SK-N-SH (cell line): ENCODE results near the gene HMGB1. TPM values are rescaled to one million over a fixed set of nuclear protein-coding genes. Genes with fewer than 3 reads are reported as not detected.
A peak's percentile ranks its signal among the peaks of the same experiment; 100 is the strongest.

Experiments
- CTCF ChIA-PET: fragments of 300-600, 350-600 bp; formaldehyde crosslinking; extraction: SDS; loops from one replicate; lab custom pipeline; 2021; lab: Yijun Ruan, JAX
- POLR2A ChIA-PET: fragments of 350-600 bp; sonication (Branson Sonifier 250); formaldehyde crosslinking; extraction: SDS; loops from one replicate; lab custom pipeline; 2020; ENCODE audit warnings: antibody characterized with exemption, inconsistent platforms; lab: Yijun Ruan, JAX
- DNase-seq: peaks from one replicate; pipeline ENCODE4 v3.0.0; 2012
- H2AFZ ChIP-seq: fragments of 200-600 bp; sonication (generic); 2 replicates; pipeline ENCODE4 v1.8.1; 2016; ENCODE audit warnings: antibody characterized with exemption, mild to moderate bottlenecking, low read depth
- H3F3A ChIP-seq: fragments of 200-600 bp; sonication (generic); replicated peaks from 2 replicates; pipeline ENCODE3; 2016; ENCODE audit warnings: antibody characterized with exemption, mild to moderate bottlenecking; ENCODE audit not compliant: insufficient read depth
- H3K27ac ChIP-seq, 2 experiments: fragments of 200-500 bp in 1 of 2; fragments of 200-600 bp in 1 of 2; sonication (Bioruptor generic) in 1 of 2; sonication (generic), shearing (Covaris generic) in 1 of 2; 2 replicates each; pipeline versions ENCODE4 v1.5.1 to v1.6.1; 2014 to 2016; ENCODE audit warnings: low read depth in 2 of 2, inconsistent platforms in 1 of 2, low read length in 1 of 2, mild to moderate bottlenecking in 1 of 2, mixed read lengths in 1 of 2
- H3K27me3 ChIP-seq: fragments of 200-600 bp; sonication (generic), shearing (Covaris generic); 2 replicates; pipeline ENCODE4 v1.6.1; 2016; ENCODE audit warnings: mixed run types; ENCODE audit not compliant: insufficient read depth
- H3K36me3 ChIP-seq, 2 experiments: fragments of 200-500 bp in 1 of 2; fragments of 200-600 bp in 1 of 2; sonication (Bioruptor generic) in 1 of 2; sonication (generic) in 1 of 2; replicated peaks in 1 of 2; 2 replicates each; pipeline versions ENCODE3 to v1.5.1; 2014 to 2016; ENCODE audit warnings: low read length in 1 of 2, mild to moderate bottlenecking in 1 of 2; ENCODE audit not compliant: insufficient read depth in 2 of 2, control insufficient read depth in 1 of 2
- H3K4me1 ChIP-seq, 2 experiments: fragments of 200-500 bp in 1 of 2; fragments of 200-600 bp in 1 of 2; sonication (Bioruptor generic) in 1 of 2; sonication (generic), shearing (Covaris generic) in 1 of 2; 2 replicates each; pipeline versions ENCODE4 v1.5.1 to v1.6.1; 2014 to 2016; ENCODE audit warnings: low read depth in 1 of 2, low read length in 1 of 2, mixed run types in 1 of 2; ENCODE audit not compliant: insufficient read depth in 2 of 2, control insufficient read depth in 1 of 2
- H3K4me2 ChIP-seq: fragments of 200-600 bp; sonication (generic), shearing (Covaris generic); 2 replicates; pipeline ENCODE4 v1.6.1; 2017; ENCODE audit warnings: mixed run types
- H3K4me3 ChIP-seq, 2 experiments: fragments of 200-500 bp in 1 of 2; fragments of 200-600 bp in 1 of 2; sonication (Bioruptor generic) in 1 of 2; sonication (generic), shearing (Covaris generic) in 1 of 2; 2 replicates each; pipeline versions ENCODE4 v1.5.1 to v1.8.1; 2014 to 2016; ENCODE audit warnings: low read depth in 2 of 2, inconsistent platforms in 1 of 2, low read length in 1 of 2, mild to moderate bottlenecking in 1 of 2, mixed read lengths in 1 of 2, moderate library complexity in 1 of 2
- H3K79me2 ChIP-seq: fragments of 200-600 bp; sonication (generic); 2 replicates; pipeline ENCODE4 v1.8.1; 2017; ENCODE audit warnings: mild to moderate bottlenecking; ENCODE audit not compliant: insufficient read depth
- H3K9ac ChIP-seq: fragments of 200-600 bp; sonication (generic); 2 replicates; pipeline ENCODE4 v1.6.1; 2017; ENCODE audit warnings: mixed run types
- H3K9me2 ChIP-seq: fragments of 200-600 bp; sonication (generic); 2 replicates; pipeline ENCODE4 v1.6.1; 2017; ENCODE audit warnings: mixed run types
- H3K9me3 ChIP-seq: fragments of 200-600 bp; sonication (generic); 2 replicates; pipeline ENCODE4 v1.6.1; 2017; ENCODE audit warnings: mixed run types, mild to moderate bottlenecking, moderate library complexity
- H4K20me1 ChIP-seq: fragments of 200-600 bp; sonication (generic); 2 replicates; pipeline ENCODE4 v1.6.1; 2017; ENCODE audit warnings: mild to moderate bottlenecking, mixed run types; ENCODE audit not compliant: insufficient read depth
- EP300 ChIP-seq, 2 experiments: IDR thresholded peaks; 2 replicates each; pipeline versions ENCODE4 v1.4.0 to v1.6.1; 2012; ENCODE audit warnings: borderline replicate concordance in 1 of 2, low read depth in 1 of 2, low read length in 1 of 2
- MAX ChIP-seq: IDR thresholded peaks from 2 replicates; pipeline ENCODE4 v1.4.0; 2012; ENCODE audit warnings: low read depth
- NFIC ChIP-seq: IDR thresholded peaks from 2 replicates; pipeline ENCODE4 v1.4.0; 2012; ENCODE audit warnings: borderline replicate concordance
- NRF1 ChIP-seq: IDR thresholded peaks from 2 replicates; pipeline ENCODE4 v1.6.1; 2012; ENCODE audit warnings: low read depth, mild to moderate bottlenecking, low read length
- POLR2AphosphoS5 ChIP-seq: IDR thresholded peaks from 2 replicates; pipeline ENCODE4 v1.6.1; 2012; ENCODE audit warnings: low read depth, low read length
- REST ChIP-seq: IDR thresholded peaks from 2 replicates; pipeline ENCODE4 v1.6.1; 2012; ENCODE audit warnings: mild to moderate bottlenecking, low read depth, low read length, moderate library complexity
- USF2 ChIP-seq: fragments of 150-350 bp; IDR thresholded peaks from 2 replicates; pipeline ENCODE4 v1.6.1; 2017; ENCODE audit warnings: antibody characterized with exemption, low read length, low read depth, borderline replicate concordance
- WGBS: methylation state at CpG from one replicate; pipeline ENCODE4 v1.1.6; 2017; ENCODE audit warnings: low lambda C conversion rate; 5-methylcytosine and 5-hydroxymethylcytosine counted together
- polyA plus RNA-seq, 3 experiments: library from polyadenylated mRNA; depleted of rRNA; stranded (reverse); fragments of >200 nt; gene quantifications; 2 replicates each; pipeline ENCODE4 v1.2.3, GENCODE V29; 2012

Gene HMGB1
- polyA plus RNA-seq, 1 of the 3 experiments (the other 2 are of a cell fraction): 166 TPM

- Histone ChIP-seq H3K9ac (peak within 1 kb of the TSS; percentile 86), H3K9me3 (no peaks in the 10 kb centered on the region), H3K36me3 (no peaks in the 10 kb centered on the region), H3K9me2 (no peaks in the 10 kb centered on the region), H3K79me2 (no peaks in the 10 kb centered on the region), H3K4me1 (peaks cover 7 to 11% of the 10 kb centered on the region in 2 experiments; a peak in 2 of 4 replicates), H3K4me2 (peak within 1 kb of the TSS; percentile 92), H4K20me1 (no peaks in the 10 kb centered on the region), H3K27me3 (no peaks in the 10 kb centered on the region), H3F3A (peaks cover 12% of the 10 kb centered on the region), H3K4me3 (peak within 1 kb of the TSS; percentile 65 to 77), H3K27ac (peak within 1 kb of the TSS; percentile 86), H2AFZ (peak within 1 kb of the TSS; percentile 95)
- CTCF ChIA-PET: no interaction called here
- peak; percentile 86 for DNase-seq
- POLR2A ChIA-PET: interaction anchor here (0.7 to 1.3 kb wide), 5 partner anchors 9 to 115 kb away, joined by 3 read pairs; partner anchors contain the start of genes HMGB1 and KATNAL1
- 3% methylated on average over 39 of the region's 57 CpGs for WGBS
- TF ChIP-seq NRF1: 0 out of 2 replicates have a peak, but pooled peaks have one; percentile 17
- TF ChIP-seq USF2: no peak
These were observed 43.5 kb downstream of the HMGB1 start, which contains the start of gene UBE2L5 for GRCh38 chr13:30422054-30422839. TSS of gene UBE2L5 (plus strand) at chr13:30422493. CDS start at chr13:30427991, 5,498 bp downstream.

- Histone ChIP-seq H3K9me3 (no peaks in the 10 kb centered on the region), H3K27ac (peak overlapping the region; percentile 86), H3K4me2 (peak overlapping the region; percentile 85), H3K79me2 (no peaks in the 10 kb centered on the region), H3K9ac (peak overlapping the region; percentile 83), H3K9me2 (no peaks in the 10 kb centered on the region), H3K4me1 (peaks cover 7 to 11% of the 10 kb centered on the region in 2 experiments; a peak in 2 of 4 replicates), H3K27me3 (no peaks in the 10 kb centered on the region), H3F3A (peaks cover 9% of the 10 kb centered on the region), H3K4me3 (peak overlapping the region; percentile 65 to 77), H2AFZ (peak overlapping the region; percentile 95), H4K20me1 (no peaks in the 10 kb centered on the region), H3K36me3 (no peaks in the 10 kb centered on the region)
- peak; percentile 77 for DNase-seq
- TF ChIP-seq EP300 (IDR thresholded peaks at IDR 0.05; ENCODE audit: borderline replicate concordance in 1 of 2, low read depth in 1 of 2, low read length in 1 of 2) (peak in 1 of 2 experiments; percentile 32; a peak in 1 of 4 replicates), REST (no peak), MAX (0 out of 2 replicates have a peak, but pooled peaks have one; percentile 46), POLR2AphosphoS5 (peak; percentile 46), NFIC (0 out of 2 replicates have a peak, but pooled peaks have one; percentile 19)
- 22% methylated on average over 42 of the region's 53 CpGs for WGBS
- ChIA-PET CTCF (interaction anchor here (1.7 to 2.9 kb wide), 2 partner anchors 289 to 307 kb away, joined by 6 to 13 read pairs; no protein-coding TSS in a partner anchor), POLR2A (interaction anchor here (0.8 to 1.3 kb wide), 4 partner anchors 10 to 114 kb away, joined by 3 read pairs; partner anchors contain the start of genes HMGB1 and KATNAL1)
These were observed 44.4 kb downstream of the HMGB1 start for GRCh38 chr13:30421093-30422053.
